Measurements from ENCODE around the gene TCTN2.

DNA sequence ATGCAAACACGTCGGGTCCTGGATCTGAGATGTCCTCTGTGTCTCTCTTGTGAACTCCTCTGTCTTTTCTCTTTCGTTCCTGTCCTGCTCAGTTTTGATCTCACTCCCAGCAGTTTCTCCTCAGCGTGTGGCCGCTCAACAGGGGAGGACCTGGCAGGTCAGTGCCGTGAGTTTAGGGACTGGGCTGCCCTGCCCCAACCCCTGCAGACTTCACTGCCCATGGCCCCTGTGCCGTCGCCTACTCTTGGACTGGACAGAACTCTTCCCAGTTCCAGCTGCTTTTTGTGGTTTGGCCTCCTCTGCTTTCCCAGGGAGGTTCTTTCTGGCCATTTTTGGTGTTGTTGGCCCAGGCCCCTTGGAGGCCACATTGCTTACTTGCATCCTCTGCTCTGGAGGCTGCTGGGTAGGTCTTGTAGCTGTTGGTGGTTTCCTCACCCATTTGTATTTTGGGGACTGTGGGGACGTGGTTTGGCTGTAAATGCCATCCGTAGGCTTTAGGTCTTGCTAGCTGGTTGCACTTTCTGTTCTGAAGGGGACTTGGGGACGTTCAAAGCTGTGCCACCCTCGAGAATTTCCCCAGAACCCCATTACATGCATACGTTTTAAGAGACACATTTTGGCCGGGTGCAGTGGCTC is 71.1 kb downstream of the TCTN2 start:
- TF ChIP-seq, protein P1, sequence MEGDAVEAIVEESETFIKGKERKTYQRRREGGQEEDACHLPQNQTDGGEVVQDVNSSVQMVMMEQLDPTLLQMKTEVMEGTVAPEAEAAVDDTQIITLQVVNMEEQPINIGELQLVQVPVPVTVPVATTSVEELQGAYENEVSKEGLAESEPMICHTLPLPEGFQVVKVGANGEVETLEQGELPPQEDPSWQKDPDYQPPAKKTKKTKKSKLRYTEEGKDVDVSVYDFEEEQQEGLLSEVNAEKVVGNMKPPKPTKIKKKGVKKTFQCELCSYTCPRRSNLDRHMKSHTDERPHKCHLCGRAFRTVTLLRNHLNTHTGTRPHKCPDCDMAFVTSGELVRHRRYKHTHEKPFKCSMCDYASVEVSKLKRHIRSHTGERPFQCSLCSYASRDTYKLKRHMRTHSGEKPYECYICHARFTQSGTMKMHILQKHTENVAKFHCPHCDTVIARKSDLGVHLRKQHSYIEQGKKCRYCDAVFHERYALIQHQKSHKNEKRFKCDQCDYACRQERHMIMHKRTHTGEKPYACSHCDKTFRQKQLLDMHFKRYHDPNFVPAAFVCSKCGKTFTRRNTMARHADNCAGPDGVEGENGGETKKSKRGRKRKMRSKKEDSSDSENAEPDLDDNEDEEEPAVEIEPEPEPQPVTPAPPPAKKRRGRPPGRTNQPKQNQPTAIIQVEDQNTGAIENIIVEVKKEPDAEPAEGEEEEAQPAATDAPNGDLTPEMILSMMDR (IDR thresholded peaks at IDR 0.05): no peak
- no peak for TF ChIP-seq POLR2A (IDR thresholded peaks at IDR 0.05)

All from thyroid gland (tissue), 4 donors.